Measurements from ENCODE around the gene RAD9A. TPM values are rescaled to one million over a fixed set of nuclear protein-coding genes. Genes with fewer than 3 reads are reported as not detected.

The RAD9A gene
- total RNA-seq, 1 donor from 2014 or later, result 9.4 TPM

DNA sequence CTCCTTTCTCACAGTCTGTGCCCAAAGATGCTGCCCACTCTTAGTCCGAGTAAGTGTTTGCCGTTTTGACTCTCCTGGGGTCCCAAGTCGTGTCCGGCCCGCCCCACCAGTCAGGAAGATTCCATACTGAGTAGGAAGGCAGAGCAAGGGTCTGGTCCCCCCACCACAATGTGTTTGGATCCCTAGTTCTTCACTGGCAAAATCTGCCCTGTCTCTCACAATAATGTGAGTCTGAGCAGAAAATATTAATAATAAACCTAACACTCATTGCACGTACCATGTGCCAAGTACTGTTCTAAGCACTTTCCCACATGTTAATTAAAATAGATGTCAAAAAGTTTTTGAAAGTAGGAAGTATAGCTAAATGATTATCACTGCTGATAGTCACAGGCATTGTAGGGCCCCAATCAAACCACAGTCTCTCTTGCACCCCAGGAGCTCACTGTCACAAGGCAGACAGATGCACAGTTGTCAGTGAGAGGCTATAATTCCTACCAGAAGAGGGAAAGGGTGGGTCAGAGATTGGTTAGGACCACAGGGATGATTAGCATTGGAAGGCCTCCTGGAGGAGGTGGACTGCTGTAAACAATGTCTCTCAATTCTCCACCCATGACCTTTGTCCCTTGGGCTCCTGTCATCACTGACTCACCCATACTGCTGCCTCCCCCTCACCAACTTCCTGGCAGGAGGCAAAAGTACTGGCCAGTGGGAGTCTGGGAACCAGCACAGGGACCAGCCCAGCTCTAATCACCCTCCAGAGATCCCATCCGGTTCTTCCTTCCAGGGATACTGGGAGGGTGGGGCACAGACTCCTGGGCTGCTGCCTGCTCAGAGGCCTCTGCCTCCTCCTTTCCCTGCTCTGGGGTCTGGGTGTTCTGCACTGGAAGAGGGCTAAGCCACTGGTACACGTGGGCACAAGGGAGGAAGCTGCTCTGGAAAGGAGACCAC lies 37.4 kb upstream of the RAD9A start:
- Mint-ChIP-seq H3K4me3 (ENCODE audit: unreplicated experiment) (peak overlapping the region; percentile 85), H3K4me1 (ENCODE audit: low read depth, unreplicated experiment) (peaks cover 57% of the 10 kb centered on the region), H3K27ac (ENCODE audit: unreplicated experiment) (peak overlapping the region; percentile 99), H3K27me3 (ENCODE audit: low read depth, unreplicated experiment) (no peaks in the 10 kb centered on the region), H3K36me3 (ENCODE audit: low read depth, unreplicated experiment) (peaks cover 2% of the 10 kb centered on the region), H3K9me3 (ENCODE audit: unreplicated experiment) (no peaks in the 10 kb centered on the region)
- peaks cover 22% of the 10 kb centered on the region for H3K79me2 ChIP-seq (ENCODE audit: insufficient read depth, low read length)
- H3K27ac ChIP-seq (ENCODE audit: low read depth, low read length), result peak overlapping the region; percentile 95
- H3K27me3 ChIP-seq (ENCODE audit: insufficient read depth, low read length), result no peaks in the 10 kb centered on the region
- peak overlapping the region; percentile 94 for H3K9ac ChIP-seq (ENCODE audit: low read length)
- peaks cover 17% of the 10 kb centered on the region for H4K20me1 ChIP-seq (ENCODE audit: insufficient read depth, low read length)
- peak overlapping the region; percentile 73 for H3K4me3 ChIP-seq (ENCODE audit: insufficient read depth, low read depth, low read length)
- no peaks in the 10 kb centered on the region for H3K9me3 ChIP-seq (ENCODE audit: insufficient read depth, low read depth, low read length)
- DNase-seq (ENCODE audit: low read depth), result peak; percentile 94
- H2AFZ ChIP-seq (ENCODE audit: low read depth, low read length), result peak overlapping the region; percentile 27
- H3K4me1 ChIP-seq (ENCODE audit: insufficient read depth, low read length), result peaks cover 63% of the 10 kb centered on the region
- no peaks in the 10 kb centered on the region for H3K36me3 ChIP-seq (ENCODE audit: insufficient read depth, low read length)
- peak; percentile 17 for TF ChIP-seq CTCF (IDR thresholded peaks at IDR 0.05; ENCODE audit: insufficient read depth, low read depth, low read length)
- no peak for TF ChIP-seq EZH2 (IDR thresholded peaks at IDR 0.05; ENCODE audit: insufficient read depth, low read length)
- peak overlapping the region; percentile 98 for H3K4me2 ChIP-seq (ENCODE audit: low read length)
- FAIRE-seq, result no peak

- H4K20me1 ChIP-seq (ENCODE audit: insufficient read depth, low read length), result peaks cover 9% of the 10 kb centered on the region
- Mint-ChIP-seq H3K36me3 (ENCODE audit: low read depth, unreplicated experiment) (peaks cover 2% of the 10 kb centered on the region), H3K27me3 (ENCODE audit: low read depth, unreplicated experiment) (no peaks in the 10 kb centered on the region), H3K4me1 (ENCODE audit: low read depth, unreplicated experiment) (peaks cover 52% of the 10 kb centered on the region), H3K9me3 (ENCODE audit: unreplicated experiment) (no peaks in the 10 kb centered on the region), H3K27ac (ENCODE audit: unreplicated experiment) (peak overlapping the region; percentile 99), H3K4me3 (ENCODE audit: unreplicated experiment) (peak overlapping the region; percentile 64)
- H3K36me3 ChIP-seq (ENCODE audit: insufficient read depth, low read length), result no peaks in the 10 kb centered on the region
- no peak overlapping the region for H2AFZ ChIP-seq (ENCODE audit: low read depth, low read length)
- TF ChIP-seq CTCF (IDR thresholded peaks at IDR 0.05; ENCODE audit: insufficient read depth, low read depth, low read length) (no peak), EZH2 (IDR thresholded peaks at IDR 0.05; ENCODE audit: insufficient read depth, low read length) (no peak)
- H3K27me3 ChIP-seq (ENCODE audit: insufficient read depth, low read length), result no peaks in the 10 kb centered on the region
- H3K27ac ChIP-seq (ENCODE audit: low read depth, low read length), result peak overlapping the region; percentile 95
- H3K4me2 ChIP-seq (ENCODE audit: low read length), result peak overlapping the region; percentile 98
- H3K9me3 ChIP-seq (ENCODE audit: insufficient read depth, low read depth, low read length), result no peaks in the 10 kb centered on the region
- FAIRE-seq (no peak), DNase-seq (ENCODE audit: low read depth) (no peak)
- H3K4me1 ChIP-seq (ENCODE audit: insufficient read depth, low read length), result peaks cover 63% of the 10 kb centered on the region
- H3K9ac ChIP-seq (ENCODE audit: low read length), result peak overlapping the region; percentile 80
- H3K4me3 ChIP-seq (ENCODE audit: insufficient read depth, low read depth, low read length), result no peak overlapping the region
- peaks cover 22% of the 10 kb centered on the region for H3K79me2 ChIP-seq (ENCODE audit: insufficient read depth, low read length)
Observed at GRCh38 chr11:67355023-67355793, 36.6 kb upstream of the RAD9A start.

Data from astrocyte (in vitro differentiated cells and primary cell).